ENCODE measurements around the gene DDIT4. TPM values are rescaled to one million over a fixed set of nuclear protein-coding genes. Genes with fewer than 3 reads are reported as not detected.

Gene DDIT4
- total and polyA plus RNA-seq, 9 of the 15 experiments (the other 6 are each of a cell fraction or from before 2014, with no cell fraction given), result 8.2 to 675 (median 159) TPM

DNA sequence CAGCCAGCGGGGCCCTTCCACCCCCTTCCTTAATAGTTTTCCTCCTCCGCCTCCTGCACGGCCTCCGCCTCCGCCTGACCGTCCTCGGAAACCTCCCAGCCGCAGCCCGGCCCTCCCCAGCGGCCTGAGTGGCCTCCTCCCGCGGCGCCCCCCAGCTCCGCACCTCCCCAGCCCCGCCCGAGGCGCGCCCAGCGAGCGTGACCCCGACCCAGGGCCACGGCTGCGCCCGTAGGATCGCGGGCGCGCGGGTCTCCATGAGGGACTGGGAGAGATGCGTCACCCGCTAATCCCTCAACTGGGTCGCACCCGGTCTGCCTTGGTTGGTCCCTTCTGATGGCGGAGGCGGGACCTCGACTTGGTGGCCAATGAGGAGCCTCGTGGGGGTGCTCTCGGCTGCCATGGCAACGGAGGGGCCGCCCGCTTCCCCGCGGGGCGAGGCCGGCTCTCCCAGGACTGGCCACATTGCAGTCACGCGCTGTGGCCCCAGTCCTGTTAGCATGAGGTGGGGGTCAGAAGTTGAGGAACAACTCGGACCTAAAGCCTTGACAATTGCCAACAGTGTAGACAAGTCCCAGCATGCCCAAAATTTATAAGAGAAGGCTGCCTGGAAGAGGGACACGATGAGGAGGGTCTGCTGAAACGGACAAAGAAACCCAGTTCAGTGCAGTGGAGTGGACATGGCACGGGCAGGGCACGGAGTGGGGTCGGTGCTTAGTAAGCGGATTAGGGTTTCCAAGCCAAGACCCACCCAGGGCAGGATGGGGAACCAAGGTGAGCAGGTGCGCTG lies 24.3 kb downstream of the DDIT4 start (continued):
- TF ChIP-seq MTF1 (CRISPR knock-in tag; IDR thresholded peaks at IDR 0.05; ENCODE audit: borderline replicate concordance) (peak; percentile 66; the same call in 1 of the 2 replicates), ZKSCAN1 (IDR thresholded peaks at IDR 0.05; ENCODE audit: low read depth, low read length) (0 out of 2 replicates have a peak, but pooled peaks have one; percentile 9), TEAD4 (IDR thresholded peaks at IDR 0.05; ENCODE audit: low read length) (no peak), TEAD4 (CRISPR knock-in tag; IDR thresholded peaks at IDR 0.05; ENCODE audit: borderline replicate concordance) (peak; percentile 86), RBM22 (IDR thresholded peaks at IDR 0.05; ENCODE audit: low read depth, low read length, poor library complexity, severe bottlenecking) (peak; percentile 92), ZNF263 (CRISPR knock-in tag; IDR thresholded peaks at IDR 0.05; ENCODE audit: borderline replicate concordance) (no peak), ZNF354B (CRISPR knock-in tag; IDR thresholded peaks at IDR 0.05) (peak; percentile 67; the same call in 1 of the 2 replicates), NONO (IDR thresholded peaks at IDR 0.05; ENCODE audit: low read depth in 2 of 2, low read length in 1 of 2) (no peak), HNRNPUL1 (IDR thresholded peaks at IDR 0.05; ENCODE audit: low read length) (no peak), MEIS2 (IDR thresholded peaks at IDR 0.05; ENCODE audit: partially characterized antibody) (peak; percentile 39), ZNF253 (CRISPR knock-in tag; conservative IDR thresholded peaks at IDR 0.05) (no peak), RBM15 (IDR thresholded peaks at IDR 0.05; ENCODE audit: insufficient read depth, low read length) (no peak), SMAD3 (CRISPR knock-in tag; conservative IDR thresholded peaks at IDR 0.05) (peak; percentile 92), IFI16 (CRISPR knock-in tag; IDR thresholded peaks at IDR 0.05) (0 out of 2 replicates have a peak, but pooled peaks have one; percentile 53), ZZZ3 (IDR thresholded peaks at IDR 0.05) (no peak), NFYB (IDR thresholded peaks at IDR 0.05; ENCODE audit: extremely low read depth, insufficient read length) (peak; percentile 88)
- TF ChIP-seq, protein P1, sequence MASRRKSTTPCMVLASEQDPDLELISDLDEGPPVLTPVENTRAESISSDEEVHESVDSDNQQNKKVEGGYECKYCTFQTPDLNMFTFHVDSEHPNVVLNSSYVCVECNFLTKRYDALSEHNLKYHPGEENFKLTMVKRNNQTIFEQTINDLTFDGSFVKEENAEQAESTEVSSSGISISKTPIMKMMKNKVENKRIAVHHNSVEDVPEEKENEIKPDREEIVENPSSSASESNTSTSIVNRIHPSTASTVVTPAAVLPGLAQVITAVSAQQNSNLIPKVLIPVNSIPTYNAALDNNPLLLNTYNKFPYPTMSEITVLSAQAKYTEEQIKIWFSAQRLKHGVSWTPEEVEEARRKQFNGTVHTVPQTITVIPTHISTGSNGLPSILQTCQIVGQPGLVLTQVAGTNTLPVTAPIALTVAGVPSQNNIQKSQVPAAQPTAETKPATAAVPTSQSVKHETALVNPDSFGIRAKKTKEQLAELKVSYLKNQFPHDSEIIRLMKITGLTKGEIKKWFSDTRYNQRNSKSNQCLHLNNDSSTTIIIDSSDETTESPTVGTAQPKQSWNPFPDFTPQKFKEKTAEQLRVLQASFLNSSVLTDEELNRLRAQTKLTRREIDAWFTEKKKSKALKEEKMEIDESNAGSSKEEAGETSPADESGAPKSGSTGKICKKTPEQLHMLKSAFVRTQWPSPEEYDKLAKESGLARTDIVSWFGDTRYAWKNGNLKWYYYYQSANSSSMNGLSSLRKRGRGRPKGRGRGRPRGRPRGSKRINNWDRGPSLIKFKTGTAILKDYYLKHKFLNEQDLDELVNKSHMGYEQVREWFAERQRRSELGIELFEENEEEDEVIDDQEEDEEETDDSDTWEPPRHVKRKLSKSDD (conservative IDR thresholded peaks at IDR 0.05; ENCODE audit: low read length), result no peak
- TF ChIP-seq, protein P2, sequence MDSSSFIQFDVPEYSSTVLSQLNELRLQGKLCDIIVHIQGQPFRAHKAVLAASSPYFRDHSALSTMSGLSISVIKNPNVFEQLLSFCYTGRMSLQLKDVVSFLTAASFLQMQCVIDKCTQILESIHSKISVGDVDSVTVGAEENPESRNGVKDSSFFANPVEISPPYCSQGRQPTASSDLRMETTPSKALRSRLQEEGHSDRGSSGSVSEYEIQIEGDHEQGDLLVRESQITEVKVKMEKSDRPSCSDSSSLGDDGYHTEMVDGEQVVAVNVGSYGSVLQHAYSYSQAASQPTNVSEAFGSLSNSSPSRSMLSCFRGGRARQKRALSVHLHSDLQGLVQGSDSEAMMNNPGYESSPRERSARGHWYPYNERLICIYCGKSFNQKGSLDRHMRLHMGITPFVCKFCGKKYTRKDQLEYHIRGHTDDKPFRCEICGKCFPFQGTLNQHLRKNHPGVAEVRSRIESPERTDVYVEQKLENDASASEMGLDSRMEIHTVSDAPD (CRISPR knock-in tag; IDR thresholded peaks at IDR 0.05), result peak; percentile 77; the same call in 1 of the 2 replicates
- TF ChIP-seq, protein P3, sequence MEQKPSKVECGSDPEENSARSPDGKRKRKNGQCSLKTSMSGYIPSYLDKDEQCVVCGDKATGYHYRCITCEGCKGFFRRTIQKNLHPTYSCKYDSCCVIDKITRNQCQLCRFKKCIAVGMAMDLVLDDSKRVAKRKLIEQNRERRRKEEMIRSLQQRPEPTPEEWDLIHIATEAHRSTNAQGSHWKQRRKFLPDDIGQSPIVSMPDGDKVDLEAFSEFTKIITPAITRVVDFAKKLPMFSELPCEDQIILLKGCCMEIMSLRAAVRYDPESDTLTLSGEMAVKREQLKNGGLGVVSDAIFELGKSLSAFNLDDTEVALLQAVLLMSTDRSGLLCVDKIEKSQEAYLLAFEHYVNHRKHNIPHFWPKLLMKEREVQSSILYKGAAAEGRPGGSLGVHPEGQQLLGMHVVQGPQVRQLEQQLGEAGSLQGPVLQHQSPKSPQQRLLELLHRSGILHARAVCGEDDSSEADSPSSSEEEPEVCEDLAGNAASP (IDR thresholded peaks at IDR 0.05), result no peak
- TF ChIP-seq, protein P4, sequence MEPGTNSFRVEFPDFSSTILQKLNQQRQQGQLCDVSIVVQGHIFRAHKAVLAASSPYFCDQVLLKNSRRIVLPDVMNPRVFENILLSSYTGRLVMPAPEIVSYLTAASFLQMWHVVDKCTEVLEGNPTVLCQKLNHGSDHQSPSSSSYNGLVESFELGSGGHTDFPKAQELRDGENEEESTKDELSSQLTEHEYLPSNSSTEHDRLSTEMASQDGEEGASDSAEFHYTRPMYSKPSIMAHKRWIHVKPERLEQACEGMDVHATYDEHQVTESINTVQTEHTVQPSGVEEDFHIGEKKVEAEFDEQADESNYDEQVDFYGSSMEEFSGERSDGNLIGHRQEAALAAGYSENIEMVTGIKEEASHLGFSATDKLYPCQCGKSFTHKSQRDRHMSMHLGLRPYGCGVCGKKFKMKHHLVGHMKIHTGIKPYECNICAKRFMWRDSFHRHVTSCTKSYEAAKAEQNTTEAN (CRISPR knock-in tag; IDR thresholded peaks at IDR 0.05), result peak; percentile 4
